Myocyte (in vitro differentiated cells): ENCODE measurements around the gene KRTAP4-3. TPM values are rescaled to one million over a fixed set of nuclear protein-coding genes. Genes with fewer than 3 reads are reported as not detected.
"Not testable (repeated sequence)": the region's sequence is repeated elsewhere in the genome, so short reads cannot be mapped to it uniquely, and the experiment has no call there.

ENCODE experiments used
- DNase-seq: peaks from one replicate; pipeline ENCODE4 v3.0.0-alpha.2; 2012; ENCODE audit warnings: low read depth
- total RNA-seq: library from RNA; depleted of rRNA; stranded (reverse); fragments of >200 nt; gene quantifications from 2 replicates; pipeline ENCODE4 v1.2.3, GENCODE V29; 2014

The KRTAP4-3 gene
- total RNA-seq, 1 donor from 2014 or later: not detected

- not testable (repeated sequence) for DNase-seq
Measured at GRCh38 chr17:41119696-41120690, 48.0 kb downstream of the KRTAP4-3 start.

GRCh38 chr17:41118721-41119120 lies 49.3 kb downstream of the KRTAP4-3 start:
- no peak for DNase-seq

- DNase-seq: not testable (repeated sequence)
Measured at GRCh38 chr17:41117846-41118386, 50.1 kb downstream of the KRTAP4-3 start, which contains the start of gene KRTAP4-11. Gene KRTAP4-11 (minus strand): TSS chr17:41118373. CDS start chr17:41118315, 58 bp downstream.

Other genes starting within 250 kb of the KRTAP4-3 start
- gene KRT23, start 230.6 kb downstream of the KRTAP4-3 start, total RNA-seq: not detected in 2 replicates
- not detected in 2 replicates for gene KRT39, start 201.3 kb downstream of the KRTAP4-3 start, total RNA-seq
- gene KRT40, start 183.9 kb downstream of the KRTAP4-3 start, total RNA-seq: not detected in 2 replicates
- not detected in 2 replicates for gene KRTAP3-3, start 174.1 kb downstream of the KRTAP4-3 start, total RNA-seq
- gene KRTAP3-2, start 168.3 kb downstream of the KRTAP4-3 start, total RNA-seq: not detected in 2 replicates
- gene KRTAP3-1, start 159.1 kb downstream of the KRTAP4-3 start, total RNA-seq: not detected in 2 replicates
- gene KRTAP1-5, start 141.0 kb downstream of the KRTAP4-3 start, total RNA-seq: 0.19 and 0.57 TPM in 2 replicates
- gene KRTAP1-4, start 138.0 kb downstream of the KRTAP4-3 start, total RNA-seq: not detected in 2 replicates
- gene KRTAP1-3, start 133.3 kb downstream of the KRTAP4-3 start, total RNA-seq: not detected in 2 replicates
- gene KRTAP1-1, start 126.8 kb downstream of the KRTAP4-3 start, total RNA-seq: 0.21 TPM in 1 of 2 replicates, not detected in the other
- not detected in 2 replicates for gene KRTAP2-1, start 120.9 kb downstream of the KRTAP4-3 start, total RNA-seq
- gene KRTAP2-2, start 113.0 kb downstream of the KRTAP4-3 start, total RNA-seq: not detected in 2 replicates
- 0.19 TPM in 1 of 2 replicates, not detected in the other for gene KRTAP2-3, start 108.1 kb downstream of the KRTAP4-3 start, total RNA-seq
- not detected in 2 replicates for gene KRTAP2-4, start 102.3 kb downstream of the KRTAP4-3 start, total RNA-seq
- not detected in 2 replicates for gene KRTAP4-7, start 84.1 kb downstream of the KRTAP4-3 start, total RNA-seq
- not detected in 2 replicates for gene KRTAP4-8, start 70.1 kb downstream of the KRTAP4-3 start, total RNA-seq
- gene KRTAP4-16, start 66.0 kb downstream of the KRTAP4-3 start, total RNA-seq: not detected in 2 replicates
- gene KRTAP4-9, start 62.8 kb downstream of the KRTAP4-3 start, total RNA-seq: not detected in 2 replicates
- not detected in 2 replicates for gene KRTAP4-11, start 49.8 kb downstream of the KRTAP4-3 start, total RNA-seq
- gene KRTAP4-12, start 44.0 kb downstream of the KRTAP4-3 start, total RNA-seq: not detected in 2 replicates
- gene KRTAP4-6, start 27.7 kb downstream of the KRTAP4-3 start, total RNA-seq: not detected in 2 replicates
- gene KRTAP4-5, start 18.4 kb downstream of the KRTAP4-3 start, total RNA-seq: not detected in 2 replicates
- not detected in 2 replicates for gene KRTAP4-4, start 7.5 kb downstream of the KRTAP4-3 start, total RNA-seq
- gene KRTAP4-2, start 10.0 kb upstream of the KRTAP4-3 start, total RNA-seq: not detected in 2 replicates
- gene KRTAP4-1, start 16.7 kb upstream of the KRTAP4-3 start, total RNA-seq: not detected in 2 replicates
- gene KRTAP9-1, start 21.7 kb upstream of the KRTAP4-3 start, total RNA-seq: not detected in 2 replicates
- not detected in 2 replicates for gene KRTAP9-2, start 58.4 kb upstream of the KRTAP4-3 start, total RNA-seq
- gene KRTAP9-3, start 64.2 kb upstream of the KRTAP4-3 start, total RNA-seq: not detected in 2 replicates
- gene KRTAP9-8, start 69.8 kb upstream of the KRTAP4-3 start, total RNA-seq: not detected in 2 replicates
- gene KRTAP9-4, start 81.5 kb upstream of the KRTAP4-3 start, total RNA-seq: not detected in 2 replicates
- not detected in 2 replicates for gene KRTAP9-9, start 87.2 kb upstream of the KRTAP4-3 start, total RNA-seq
- not detected in 2 replicates for gene KRTAP9-6, start 97.2 kb upstream of the KRTAP4-3 start, total RNA-seq
- not detected in 2 replicates for gene KRTAP9-7, start 107.5 kb upstream of the KRTAP4-3 start, total RNA-seq
- gene KRTAP29-1, start 134.6 kb upstream of the KRTAP4-3 start, total RNA-seq: not detected in 2 replicates
- not detected in 2 replicates for gene KRTAP16-1, start 141.1 kb upstream of the KRTAP4-3 start, total RNA-seq
- not detected in 2 replicates for gene KRTAP17-1, start 147.5 kb upstream of the KRTAP4-3 start, total RNA-seq
- gene KRT33A, start 182.6 kb upstream of the KRTAP4-3 start, total RNA-seq: not detected in 2 replicates
- 0.08 TPM in 1 of 2 replicates, not detected in the other for gene KRT33B, start 201.6 kb upstream of the KRTAP4-3 start, total RNA-seq
- gene KRT34, start 214.1 kb upstream of the KRTAP4-3 start, total RNA-seq: 0.16 TPM in 1 of 2 replicates, not detected in the other
- gene KRT31, start 229.4 kb upstream of the KRTAP4-3 start, total RNA-seq: 0.52 and 0.86 TPM in 2 replicates